Stomach (tissue), 9 donors: Measurements from ENCODE around the gene CEP112. TPM values are rescaled to one million over a fixed set of nuclear protein-coding genes. Genes with fewer than 3 reads are reported as not detected.

Experiments
- DNase-seq, 2 donors: peaks; one replicate each; pipeline versions ENCODE4 v3.0.0 to v3.0.0-alpha.2; 2013 to 2019
- H3K27ac ChIP-seq, 5 donors: fragments of 200-600 bp in 4 of 5; sonication (generic) in 4 of 5; one replicate each; pipeline ENCODE4 v1.5.1; 2013 to 2019; ENCODE audit warnings: mild to moderate bottlenecking in 1 of 5, moderate library complexity in 1 of 5
- H3K27me3 ChIP-seq, 3 donors: fragments of 200-600 bp; sonication (generic); one replicate each; pipeline ENCODE4 v1.5.1; 2017 to 2019; ENCODE audit warnings: mixed run types in 1 of 3
- H3K36me3 ChIP-seq, 4 donors: fragments of 200-600 bp; sonication (generic); 1 replicate in 3 of 4; 2 replicates in 1 of 4; pipeline ENCODE4 v1.5.1; 2016 to 2019
- H3K4me1 ChIP-seq, 4 donors: fragments of 200-600 bp; sonication (generic); one replicate each; pipeline ENCODE4 v1.5.1; 2016 to 2019
- H3K4me3 ChIP-seq, 4 donors: fragments of 200-600 bp; sonication (generic) in 3 of 4; one replicate each; pipeline ENCODE4 v1.5.1; 2016 to 2019; ENCODE audit warnings: mild to moderate bottlenecking in 1 of 4
- H3K9me3 ChIP-seq, 4 donors: fragments of 200-600 bp; sonication (generic); one replicate each; pipeline ENCODE4 v1.5.1; 2016 to 2019
- EP300 ChIP-seq: sonication (generic); formaldehyde crosslinking; IDR thresholded peaks from one replicate; pipeline ENCODE4 v1.6.1; 2017; ENCODE audit warnings: antibody characterized with exemption
- POLR2A ChIP-seq, 4 donors: fragments of 450-650 bp; IDR thresholded peaks; one replicate each; pipeline ENCODE4 v1.6.1; 2016; ENCODE audit warnings: antibody characterized with exemption in 4 of 4, control low read depth in 2 of 4, mild to moderate bottlenecking in 1 of 4, moderate library complexity in 1 of 4
- POLR2AphosphoS5 ChIP-seq, 3 donors: sonication (generic); formaldehyde crosslinking; IDR thresholded peaks; one replicate each; pipeline ENCODE4 v1.6.1; 2016; ENCODE audit warnings: antibody characterized with exemption in 3 of 3
- whole genome bisulfite sequencing, 5 donors: extraction: QIAGEN DNeasy Blood & Tissue Kit in 3 of 5; methylation state at CpG; one replicate each; pipeline versions ENCODE4 v1.1.5 to v1.1.7; 2013 to 2018; 5-methylcytosine and 5-hydroxymethylcytosine counted together
- intact Hi-C: fragments of 100-400 bp; cut with DNase I; formaldehyde crosslinking; loops from one replicate; pipeline ENCODE4 v1.15.1; 2023; ENCODE audit warnings: low total_unique reads
- polyA plus RNA-seq, 3 donors: library from polyadenylated mRNA; stranded (reverse); fragments of 200-250 nt; gene quantifications; one replicate each; pipeline ENCODE4 v1.2.3, GENCODE V29; 2013
- total RNA-seq, 5 donors: library from RNA; depleted of rRNA; stranded (reverse); fragments of >200 nt; gene quantifications; one replicate each; pipeline versions ENCODE4 v1.1.0 to v1.2.3, GENCODE V29; 2014 to 2016
- TF ChIP-seq, protein P1 (sequence below), 7 experiments: fragments of 450-650 bp in 4 of 7; fragments of 200-600 bp in 3 of 7; sonication (generic) in 3 of 7; IDR thresholded peaks; one replicate each; pipeline ENCODE4 v1.5.1; 2016 to 2019; ENCODE audit warnings: antibody characterized with exemption in 7 of 7, control low read depth in 2 of 7, mild to moderate bottlenecking in 1 of 7
- donor health status: healthy with polysubstance abuse.
- donor health status: Bipolar disorder and iron deficiency.
- donor health status: healthy.

The CEP112 gene
- total and polyA plus RNA-seq, 8 donors = 3.5 to 108 (median 13.3) TPM

DNA sequence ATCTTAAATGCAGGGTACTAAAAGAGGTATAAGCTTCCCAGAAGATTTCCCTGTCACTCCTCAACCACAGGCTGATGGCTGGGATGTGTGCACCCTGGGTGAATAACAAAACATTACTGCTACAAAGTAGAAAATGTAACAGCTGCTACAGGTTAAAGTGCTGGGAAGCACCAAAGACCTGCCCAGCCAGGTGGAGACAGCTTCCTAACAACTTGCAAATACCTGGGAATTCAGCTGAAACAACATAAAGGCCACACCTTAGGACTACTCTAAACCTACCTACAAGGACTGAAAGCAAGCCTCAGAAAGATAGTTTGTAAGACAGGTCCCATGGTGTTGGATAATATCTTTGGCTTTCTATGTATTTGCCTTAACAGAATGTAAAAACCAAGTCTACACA lies 118.5 kb downstream of the CEP112 start:
- no peaks in the 10 kb centered on the region for H3K9me3 ChIP-seq

GRCh38 chr17:66063686-66064085 lies 128.2 kb downstream of the CEP112 start:
- Histone ChIP-seq H3K36me3 (peaks cover 0 to 32% (median 12%) of the 10 kb centered on the region in 4 donors), H3K4me1 (no peaks in the 10 kb centered on the region), H3K9me3 (peaks cover 0 to 10% (median 0%) of the 10 kb centered on the region in 4 donors), H3K27me3 (no peaks in the 10 kb centered on the region), H3K4me3 (no peak overlapping the region), H3K27ac (no peak overlapping the region)
- WGBS, 5 donors = 36 to 56% (median 55%) methylated on average over 1 of the region's 1 CpG
- DNase-seq = no peak
- intact Hi-C loops = no loop called here
- TF ChIP-seq POLR2A (IDR thresholded peaks at IDR 0.05) (no peak), EP300 (no peak), POLR2AphosphoS5 (IDR thresholded peaks at IDR 0.05) (no peak)
- TF ChIP-seq, protein P1, sequence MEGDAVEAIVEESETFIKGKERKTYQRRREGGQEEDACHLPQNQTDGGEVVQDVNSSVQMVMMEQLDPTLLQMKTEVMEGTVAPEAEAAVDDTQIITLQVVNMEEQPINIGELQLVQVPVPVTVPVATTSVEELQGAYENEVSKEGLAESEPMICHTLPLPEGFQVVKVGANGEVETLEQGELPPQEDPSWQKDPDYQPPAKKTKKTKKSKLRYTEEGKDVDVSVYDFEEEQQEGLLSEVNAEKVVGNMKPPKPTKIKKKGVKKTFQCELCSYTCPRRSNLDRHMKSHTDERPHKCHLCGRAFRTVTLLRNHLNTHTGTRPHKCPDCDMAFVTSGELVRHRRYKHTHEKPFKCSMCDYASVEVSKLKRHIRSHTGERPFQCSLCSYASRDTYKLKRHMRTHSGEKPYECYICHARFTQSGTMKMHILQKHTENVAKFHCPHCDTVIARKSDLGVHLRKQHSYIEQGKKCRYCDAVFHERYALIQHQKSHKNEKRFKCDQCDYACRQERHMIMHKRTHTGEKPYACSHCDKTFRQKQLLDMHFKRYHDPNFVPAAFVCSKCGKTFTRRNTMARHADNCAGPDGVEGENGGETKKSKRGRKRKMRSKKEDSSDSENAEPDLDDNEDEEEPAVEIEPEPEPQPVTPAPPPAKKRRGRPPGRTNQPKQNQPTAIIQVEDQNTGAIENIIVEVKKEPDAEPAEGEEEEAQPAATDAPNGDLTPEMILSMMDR (IDR thresholded peaks at IDR 0.05) = no peak

More for the DNA sequence above, 118.5 kb downstream of the CEP112 start:
- Histone ChIP-seq H3K36me3 (no peaks in the 10 kb centered on the region), H3K4me1 (no peaks in the 10 kb centered on the region), H3K27ac (no peak overlapping the region), H3K4me3 (no peak overlapping the region), H3K27me3 (no peaks in the 10 kb centered on the region)
- intact Hi-C loops = no loop called here
- no peak for DNase-seq
- TF ChIP-seq, protein P1 (IDR thresholded peaks at IDR 0.05) = no peak
- no peak for TF ChIP-seq EP300
- no peak for TF ChIP-seq POLR2A (IDR thresholded peaks at IDR 0.05)
- no peak for TF ChIP-seq POLR2AphosphoS5 (IDR thresholded peaks at IDR 0.05)

GRCh38 chr17:66056148-66056547 lies 135.8 kb downstream of the CEP112 start:
- TF ChIP-seq, protein P1 (IDR thresholded peaks at IDR 0.05) = no peak
- TF ChIP-seq POLR2AphosphoS5 (IDR thresholded peaks at IDR 0.05) (no peak), POLR2A (IDR thresholded peaks at IDR 0.05) (no peak), EP300 (no peak)
- Histone ChIP-seq H3K27me3 (no peaks in the 10 kb centered on the region), H3K9me3 (peaks cover 0 to 9% (median 0%) of the 10 kb centered on the region in 4 donors), H3K4me3 (no peak overlapping the region), H3K4me1 (no peaks in the 10 kb centered on the region), H3K36me3 (peaks cover 0 to 47% (median 25%) of the 10 kb centered on the region in 4 donors), H3K27ac (no peak overlapping the region)
- intact Hi-C loops = no loop called here
- DNase-seq = no peak
- 80 to 88% (median 85%) methylated on average over 4 of the region's 4 CpGs for WGBS, 5 donors

- intact Hi-C loops = no loop called here
- no peaks in the 10 kb centered on the region for H3K27me3 ChIP-seq
- H3K9me3 ChIP-seq = no peaks in the 10 kb centered on the region
- no peak for DNase-seq
- peaks cover 0 to 29% (median 22%) of the 10 kb centered on the region in 4 donors for H3K36me3 ChIP-seq
- TF ChIP-seq POLR2A (IDR thresholded peaks at IDR 0.05) (no peak), POLR2AphosphoS5 (IDR thresholded peaks at IDR 0.05) (no peak), EP300 (no peak)
- TF ChIP-seq, protein P1 (IDR thresholded peaks at IDR 0.05) = no peak
- no peaks in the 10 kb centered on the region for H3K4me1 ChIP-seq
- WGBS, 5 donors = 82 to 100% (median 89%) methylated on average over 1 of the region's 1 CpG
- H3K4me3 ChIP-seq = no peak overlapping the region
- H3K27ac ChIP-seq = no peak overlapping the region
These were observed 137.7 kb downstream of the CEP112 start for GRCh38 chr17:66054242-66054641.
